Uterus (tissue), 4 donors: ENCODE data around the gene CD69. TPM values are rescaled to one million over a fixed set of nuclear protein-coding genes. Genes with fewer than 3 reads are reported as not detected.

ENCODE experiments used
- DNase-seq, 2 donors: peaks; one replicate each; pipeline ENCODE4 v3.0.0-alpha.2; 2019 to 2020
- H3K27ac ChIP-seq, 2 donors: fragments of 200-600 bp; sonication (generic); 1 replicate in 1 of 2; 2 replicates in 1 of 2; pipeline ENCODE4 v1.5.1; 2016 to 2018
- H3K27me3 ChIP-seq, 2 donors: fragments of 200-600 bp; sonication (generic); one replicate each; pipeline ENCODE4 v1.5.1; 2018 to 2019; ENCODE audit warnings: control low read depth in 1 of 2
- H3K36me3 ChIP-seq, 2 donors: fragments of 200-600 bp; sonication (generic); one replicate each; pipeline ENCODE4 v1.5.1; 2019; ENCODE audit warnings: control low read depth in 1 of 2
- H3K4me1 ChIP-seq, 2 donors: fragments of 200-600 bp; sonication (generic); one replicate each; pipeline ENCODE4 v1.5.1; 2018 to 2019; ENCODE audit warnings: control low read depth in 1 of 2
- H3K4me3 ChIP-seq, 2 donors: fragments of 200-600 bp; sonication (generic); 1 replicate in 1 of 2; 2 replicates in 1 of 2; pipeline ENCODE4 v1.5.1; 2018 to 2019; ENCODE audit warnings: mild to moderate bottlenecking in 1 of 2
- H3K9me3 ChIP-seq, 2 donors: fragments of 200-600 bp; sonication (generic); one replicate each; pipeline ENCODE4 v1.5.1; 2019; ENCODE audit warnings: control low read depth in 1 of 2
- CTCF ChIP-seq, 4 experiments: fragments of 200-600 bp in 2 of 4; fragments of 450-650 bp in 2 of 4; sonication (generic) in 2 of 4; IDR thresholded peaks; one replicate each; pipeline ENCODE4 v1.5.1; 2016 to 2019; ENCODE audit warnings: antibody characterized with exemption in 4 of 4, mild to moderate bottlenecking in 2 of 4, moderate library complexity in 1 of 4
- POLR2A ChIP-seq, 2 donors: fragments of 450-650 bp; IDR thresholded peaks; one replicate each; pipeline ENCODE4 v1.6.1; 2016; ENCODE audit warnings: antibody characterized with exemption in 2 of 2, mild to moderate bottlenecking in 1 of 2, moderate library complexity in 1 of 2
- intact Hi-C: fragments of 100-400 bp; cut with DNase I; formaldehyde crosslinking; loops from one replicate; pipeline ENCODE4 v1.15.1; 2023; ENCODE audit warnings: low total_unique reads
- total RNA-seq, 4 donors: library from RNA; depleted of rRNA in 3 of 4; stranded (reverse); fragments of >200 nt in 3 of 4; gene quantifications; one replicate each; pipeline versions ENCODE4 v1.1.0 to v1.2.4, GENCODE V29; 2014 to 2023
- donor health status: DM: yes; HTN: yes; CAD: no.

CD69 gene
- total RNA-seq, 4 donors from 2014 or later = 0.88 to 10.2 (median 2.9) TPM

- no peak for DNase-seq
- Histone ChIP-seq H3K27me3 (no peaks in the 10 kb centered on the region), H3K36me3 (no peaks in the 10 kb centered on the region), H3K27ac (no peak overlapping the region), H3K4me1 (peaks cover 0 to 10% of the 10 kb centered on the region in 2 donors), H3K9me3 (no peaks in the 10 kb centered on the region), H3K4me3 (no peak overlapping the region)
- intact Hi-C loops = no loop called here
- TF ChIP-seq POLR2A (IDR thresholded peaks at IDR 0.05) = no peak
- no peak for TF ChIP-seq CTCF (IDR thresholded peaks at IDR 0.05)
Observed at GRCh38 chr12:9735601-9736000, 25.1 kb downstream of the CD69 start.

DNA sequence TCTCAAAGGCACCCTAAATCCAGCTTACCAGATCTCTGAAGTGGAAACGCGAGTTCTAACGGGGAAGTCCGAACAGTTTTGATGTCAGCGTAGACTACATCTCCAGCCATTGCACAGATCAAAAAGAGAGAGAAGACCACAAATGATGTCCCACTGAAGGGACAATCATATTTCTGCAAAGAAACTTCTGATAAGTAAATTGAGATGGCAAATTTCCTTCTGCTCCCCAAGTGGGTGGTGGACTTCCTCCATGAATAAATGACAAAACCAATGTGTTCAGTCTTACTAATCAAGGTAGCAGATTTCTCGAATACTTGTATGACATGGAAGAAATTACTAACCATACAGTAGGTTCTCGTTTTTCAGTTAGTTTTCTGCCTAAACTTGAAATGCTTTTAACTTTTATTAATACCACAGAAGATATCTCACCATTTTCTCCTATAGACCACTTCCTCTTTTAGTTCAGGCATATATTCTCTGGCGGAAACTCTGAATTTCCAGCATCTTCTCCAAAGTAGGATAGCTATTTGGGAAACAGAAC lies 27.7 kb downstream of the CD69 start, which contains the start of gene CLECL1:
Gene CLECL1 (minus strand): TSS at position 177 of the 541 bp plus-strand sequence.
- Histone ChIP-seq H3K9me3 (no peaks in the 10 kb centered on the region), H3K27me3 (no peaks in the 10 kb centered on the region), H3K4me1 (peaks cover 0 to 7% of the 10 kb centered on the region in 2 donors), H3K4me3 (no peak within 1 kb of the TSS), H3K36me3 (no peaks in the 10 kb centered on the region), H3K27ac (no peak within 1 kb of the TSS)
- no peak for DNase-seq
- no peak for TF ChIP-seq POLR2A (IDR thresholded peaks at IDR 0.05)
- TF ChIP-seq CTCF (IDR thresholded peaks at IDR 0.05) = no peak
- intact Hi-C loops = no loop called here

- no peak for DNase-seq
- H3K4me3 ChIP-seq = no peak overlapping the region
- intact Hi-C loops = no loop called here
- no peak for TF ChIP-seq POLR2A (IDR thresholded peaks at IDR 0.05)
- TF ChIP-seq CTCF (IDR thresholded peaks at IDR 0.05) = no peak
- H3K4me1 ChIP-seq = peaks cover 0 to 9% of the 10 kb centered on the region in 2 donors
- H3K27ac ChIP-seq = no peak overlapping the region
- H3K9me3 ChIP-seq = no peaks in the 10 kb centered on the region
- no peaks in the 10 kb centered on the region for H3K36me3 ChIP-seq
- no peaks in the 10 kb centered on the region for H3K27me3 ChIP-seq
Observed at GRCh38 chr12:9731797-9732196, 28.9 kb downstream of the CD69 start.

GRCh38 chr12:9731393-9731792 lies 29.3 kb downstream of the CD69 start:
- H3K36me3 ChIP-seq = no peaks in the 10 kb centered on the region
- no peaks in the 10 kb centered on the region for H3K27me3 ChIP-seq
- H3K4me1 ChIP-seq = peaks cover 0 to 10% of the 10 kb centered on the region in 2 donors
- DNase-seq = no peak
- intact Hi-C loops = no loop called here
- H3K9me3 ChIP-seq = no peaks in the 10 kb centered on the region
- no peak for TF ChIP-seq POLR2A (IDR thresholded peaks at IDR 0.05)
- no peak for TF ChIP-seq CTCF (IDR thresholded peaks at IDR 0.05)
- H3K27ac ChIP-seq = no peak overlapping the region
- H3K4me3 ChIP-seq = no peak overlapping the region

DNA sequence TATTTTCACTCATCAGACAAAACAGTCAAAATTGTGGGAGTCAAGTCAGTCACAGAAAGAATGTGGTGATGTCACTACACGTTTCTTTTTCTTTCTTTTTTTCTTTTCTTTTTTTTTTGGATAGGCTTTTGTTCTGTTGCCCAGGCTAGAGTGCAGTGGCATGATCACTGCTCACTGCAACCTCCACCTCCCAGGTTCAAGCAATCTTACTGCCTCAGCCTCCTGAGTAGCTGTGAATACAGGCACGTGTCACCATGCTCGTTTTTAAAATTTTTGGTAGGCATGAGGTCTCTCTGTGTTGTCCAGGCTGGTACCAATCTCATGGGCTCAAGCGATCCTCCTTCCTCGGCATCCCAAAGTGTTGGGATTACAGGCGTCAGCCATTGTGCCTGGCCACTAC lies 30.1 kb downstream of the CD69 start:
- no peaks in the 10 kb centered on the region for H3K9me3 ChIP-seq
- H3K4me3 ChIP-seq = no peak overlapping the region
- TF ChIP-seq POLR2A (IDR thresholded peaks at IDR 0.05) (no peak), CTCF (IDR thresholded peaks at IDR 0.05) (no peak)
- no peak for DNase-seq
- H3K4me1 ChIP-seq = peaks cover 0 to 10% of the 10 kb centered on the region in 2 donors
- no peaks in the 10 kb centered on the region for H3K36me3 ChIP-seq
- intact Hi-C loops = no loop called here
- H3K27me3 ChIP-seq = no peaks in the 10 kb centered on the region
- H3K27ac ChIP-seq = no peak overlapping the region
